ENCODE measurements around the gene ZNF560. TPM values are rescaled to one million over a fixed set of nuclear protein-coding genes. Genes with fewer than 3 reads are reported as not detected.
"Not testable (repeated sequence)": the region's sequence is repeated elsewhere in the genome, so short reads cannot be mapped to it uniquely, and the experiment has no call there.

ZNF560 gene
- 0.04 TPM for polyA plus RNA-seq (2013)

DNA sequence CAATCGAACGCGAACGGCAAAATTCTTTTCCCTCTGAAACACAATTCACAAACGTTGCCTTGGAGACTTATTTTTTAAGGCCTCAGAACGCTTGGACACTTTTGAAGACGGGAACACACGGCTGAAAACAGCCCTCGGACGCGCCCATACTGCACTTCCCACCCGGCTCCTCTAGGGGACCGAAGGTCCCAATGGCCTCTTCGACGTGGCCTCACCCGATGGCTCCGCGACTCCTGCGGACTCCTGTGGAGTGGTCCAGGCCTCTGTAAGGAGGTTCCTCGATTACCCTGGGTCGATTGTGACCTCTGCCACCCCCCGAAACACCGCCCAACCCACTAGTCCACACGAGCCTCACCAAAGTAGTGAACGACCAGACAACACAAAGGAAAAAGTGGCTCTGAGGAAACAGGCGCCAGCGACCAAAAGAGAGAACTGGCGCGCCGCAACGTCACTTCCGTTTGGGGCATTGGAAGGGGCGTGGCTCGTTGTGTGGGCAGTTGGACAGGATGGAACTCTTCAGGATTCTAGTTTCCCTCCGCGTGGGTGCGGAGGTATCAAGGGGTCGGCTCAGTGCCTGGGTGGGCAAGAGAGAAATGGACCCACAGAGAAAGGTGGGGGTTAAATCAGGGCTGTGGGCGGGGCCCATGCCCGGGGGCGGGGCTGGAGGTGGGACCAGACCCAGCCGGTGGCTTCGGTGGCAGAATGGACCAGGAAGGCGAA, at the start of gene ZNF560:
TSS of gene ZNF560 (minus strand) at position 434 of the 720 bp plus-strand sequence. CDS start 23,303 bp downstream, outside the sequence.
- Histone ChIP-seq H3K27me3 (replicated peaks in 2 of 5; ENCODE audit: control insufficient read depth in 4 of 5, insufficient read depth in 5 of 5, low read length in 4 of 5) (peaks cover 0 to 21% (median 5%) of the 10 kb centered on the region in 5 experiments), H3K4me1 (ENCODE audit: control extremely low read depth in 1 of 4, control insufficient read depth in 4 of 4, insufficient read depth in 4 of 4, low read length in 3 of 4) (no peaks in the 10 kb centered on the region), H3K4me3 (ENCODE audit: control insufficient read depth in 1 of 7, extremely low read depth in 1 of 7, insufficient read depth in 4 of 7, low read depth in 2 of 7, low read length in 6 of 7) (peak within 1 kb of the TSS in 2 of 7 experiments; percentile 33 to 48), H3K36me3 (ENCODE audit: control insufficient read depth in 4 of 4, insufficient read depth in 4 of 4, low read length in 3 of 4) (peaks cover 0 to 2% (median 0%) of the 10 kb centered on the region in 4 experiments), H3K27ac (ENCODE audit: insufficient read depth in 1 of 2, low read depth in 1 of 2, low read length in 2 of 2, poor library complexity in 1 of 2, severe bottlenecking in 2 of 2) (no peak within 1 kb of the TSS), H3K9me3 (ENCODE audit: control extremely low read depth in 1 of 5, control insufficient read depth in 4 of 5, insufficient read depth in 2 of 5, low read depth in 1 of 5, low read length in 4 of 5) (peaks cover 2 to 42% (median 33%) of the 10 kb centered on the region in 5 experiments)
- peak in 2 of 3 donors; percentile 15 to 36 for DNase-seq
- 1% methylated on average over 28 of the region's 44 CpGs for WGBS (ENCODE audit: insufficient coverage)
- CTCF ChIA-PET, result no interaction called here
- POLR2A ChIA-PET, result no interaction called here

DNA sequence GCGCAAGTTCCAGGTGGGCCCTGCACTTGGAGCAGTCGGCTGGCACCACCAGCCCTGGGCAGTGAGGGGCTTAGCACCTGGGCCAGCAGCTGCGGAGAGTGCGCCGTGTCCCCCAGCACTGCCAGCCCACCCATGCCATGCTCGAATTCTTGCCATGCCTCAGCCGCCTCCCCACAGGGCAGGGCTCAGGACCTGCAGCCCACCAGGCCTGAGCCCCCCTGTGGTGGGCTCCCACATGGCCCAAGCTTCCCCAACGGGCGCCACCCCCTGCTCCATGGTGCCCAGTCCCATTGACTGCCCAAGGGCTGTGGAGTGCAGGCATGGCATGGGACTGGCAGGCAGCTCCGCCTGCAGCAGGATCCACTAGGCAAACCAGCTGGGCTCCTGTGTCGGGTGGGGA, 49.5 kb upstream of the ZNF560 start:
- CTCF ChIA-PET, result interaction anchor here (1.5 kb wide), 1 partner anchor 11 kb away, joined by 4 read pairs; no protein-coding TSS in a partner anchor
- WGBS (ENCODE audit: insufficient coverage), result 94% methylated on average over 11 of the region's 11 CpGs
- H3K4me1 ChIP-seq (ENCODE audit: control extremely low read depth in 1 of 4, control insufficient read depth in 4 of 4, insufficient read depth in 4 of 4, low read length in 3 of 4), result no peaks in the 10 kb centered on the region
- peaks cover 5 to 44% (median 33%) of the 10 kb centered on the region in 5 experiments for H3K9me3 ChIP-seq (ENCODE audit: control extremely low read depth in 1 of 5, control insufficient read depth in 4 of 5, insufficient read depth in 2 of 5, low read depth in 1 of 5, low read length in 4 of 5)
- POLR2A ChIA-PET, result no interaction called here
- peaks cover 0 to 2% (median 0%) of the 10 kb centered on the region in 5 experiments for H3K27me3 ChIP-seq (replicated peaks in 2 of 5; ENCODE audit: control insufficient read depth in 4 of 5, insufficient read depth in 5 of 5, low read length in 4 of 5)
- DNase-seq, result no peak
- no peak overlapping the region for H3K27ac ChIP-seq (ENCODE audit: insufficient read depth in 1 of 2, low read depth in 1 of 2, low read length in 2 of 2, poor library complexity in 1 of 2, severe bottlenecking in 2 of 2)
- H3K36me3 ChIP-seq (ENCODE audit: control insufficient read depth in 4 of 4, insufficient read depth in 4 of 4, low read length in 3 of 4), result no peaks in the 10 kb centered on the region
- no peak overlapping the region for H3K4me3 ChIP-seq (ENCODE audit: control insufficient read depth in 1 of 7, extremely low read depth in 1 of 7, insufficient read depth in 4 of 7, low read depth in 2 of 7, low read length in 6 of 7)

- H3K4me3 ChIP-seq (ENCODE audit: control insufficient read depth in 1 of 7, extremely low read depth in 1 of 7, insufficient read depth in 4 of 7, low read depth in 2 of 7, low read length in 6 of 7); CTCF ChIA-PET; DNase-seq; POLR2A ChIA-PET; H3K27ac ChIP-seq (ENCODE audit: insufficient read depth in 1 of 2, low read depth in 1 of 2, low read length in 2 of 2, poor library complexity in 1 of 2, severe bottlenecking in 2 of 2); H3K27me3 ChIP-seq (replicated peaks in 2 of 5; ENCODE audit: control insufficient read depth in 4 of 5, insufficient read depth in 5 of 5, low read length in 4 of 5); H3K36me3 ChIP-seq (ENCODE audit: control insufficient read depth in 4 of 4, insufficient read depth in 4 of 4, low read length in 3 of 4): not testable (repeated sequence)
- H3K4me1 ChIP-seq (ENCODE audit: control extremely low read depth in 1 of 4, control insufficient read depth in 4 of 4, insufficient read depth in 4 of 4, low read length in 3 of 4), result peaks cover 0 to 11% (median 1%) of the 10 kb centered on the region in 4 experiments
- peaks cover 3 to 27% (median 20%) of the 10 kb centered on the region in 5 experiments for H3K9me3 ChIP-seq (ENCODE audit: control extremely low read depth in 1 of 5, control insufficient read depth in 4 of 5, insufficient read depth in 2 of 5, low read depth in 1 of 5, low read length in 4 of 5)
- 95% methylated on average over 10 of the region's 12 CpGs for WGBS (ENCODE audit: insufficient coverage)
These were observed 42.9 kb upstream of the ZNF560 start for GRCh38 chr19:9541281-9541680.

DNA sequence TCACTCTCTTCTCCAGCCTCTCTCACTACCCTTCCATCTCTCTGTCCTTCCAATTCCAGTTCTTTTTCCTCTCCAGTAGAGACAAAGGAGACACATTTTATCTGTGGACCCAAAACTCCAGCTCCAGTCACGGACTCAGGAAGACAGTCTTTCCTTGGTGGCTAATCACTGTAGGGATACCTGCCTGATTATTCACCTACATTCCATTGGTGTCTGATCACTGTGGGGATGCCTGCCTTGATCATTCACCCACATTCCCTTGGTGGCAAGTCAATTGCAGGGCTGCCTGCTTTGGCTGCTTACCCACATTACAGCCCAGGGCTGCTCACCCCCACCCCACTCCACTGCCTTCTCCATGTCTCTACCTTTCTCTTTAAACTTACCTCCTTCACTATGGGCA, 41.5 kb upstream of the ZNF560 start:
- H3K27me3 ChIP-seq (replicated peaks in 2 of 5; ENCODE audit: control insufficient read depth in 4 of 5, insufficient read depth in 5 of 5, low read length in 4 of 5); H3K4me3 ChIP-seq (ENCODE audit: control insufficient read depth in 1 of 7, extremely low read depth in 1 of 7, insufficient read depth in 4 of 7, low read depth in 2 of 7, low read length in 6 of 7); H3K27ac ChIP-seq (ENCODE audit: insufficient read depth in 1 of 2, low read depth in 1 of 2, low read length in 2 of 2, poor library complexity in 1 of 2, severe bottlenecking in 2 of 2); CTCF ChIA-PET; DNase-seq; POLR2A ChIA-PET: not testable (repeated sequence)
- Histone ChIP-seq H3K9me3 (ENCODE audit: control extremely low read depth in 1 of 5, control insufficient read depth in 4 of 5, insufficient read depth in 2 of 5, low read depth in 1 of 5, low read length in 4 of 5) (peaks cover 8 to 39% (median 27%) of the 10 kb centered on the region in 5 experiments), H3K36me3 (ENCODE audit: control insufficient read depth in 4 of 4, insufficient read depth in 4 of 4, low read length in 3 of 4) (peaks cover 12 to 19% (median 16%) of the 10 kb centered on the region in 4 experiments), H3K4me1 (ENCODE audit: control extremely low read depth in 1 of 4, control insufficient read depth in 4 of 4, insufficient read depth in 4 of 4, low read length in 3 of 4) (peaks cover 0 to 11% (median 1%) of the 10 kb centered on the region in 4 experiments)
- WGBS (ENCODE audit: insufficient coverage), result 100% methylated on average over 1 of the region's 1 CpG

- Histone ChIP-seq H3K4me3 (ENCODE audit: control insufficient read depth in 1 of 7, extremely low read depth in 1 of 7, insufficient read depth in 4 of 7, low read depth in 2 of 7, low read length in 6 of 7) (peak overlapping the region in 3 of 7 experiments; percentile 98 to 99 (median 99)), H3K36me3 (ENCODE audit: control insufficient read depth in 4 of 4, insufficient read depth in 4 of 4, low read length in 3 of 4) (peaks cover 19 to 26% (median 23%) of the 10 kb centered on the region in 4 experiments), H3K4me1 (ENCODE audit: control extremely low read depth in 1 of 4, control insufficient read depth in 4 of 4, insufficient read depth in 4 of 4, low read length in 3 of 4) (peaks cover 0 to 11% (median 1%) of the 10 kb centered on the region in 4 experiments), H3K9me3 (ENCODE audit: control extremely low read depth in 1 of 5, control insufficient read depth in 4 of 5, insufficient read depth in 2 of 5, low read depth in 1 of 5, low read length in 4 of 5) (peaks cover 8 to 40% (median 34%) of the 10 kb centered on the region in 5 experiments), H3K27ac (ENCODE audit: insufficient read depth in 1 of 2, low read depth in 1 of 2, low read length in 2 of 2, poor library complexity in 1 of 2, severe bottlenecking in 2 of 2) (peak overlapping the region; percentile 97 to 99)
- H3K27me3 ChIP-seq (replicated peaks in 2 of 5; ENCODE audit: control insufficient read depth in 4 of 5, insufficient read depth in 5 of 5, low read length in 4 of 5); POLR2A ChIA-PET; CTCF ChIA-PET; DNase-seq: not testable (repeated sequence)
- 92% methylated on average over 6 of the region's 6 CpGs for WGBS (ENCODE audit: insufficient coverage)
These were observed 40.8 kb upstream of the ZNF560 start for GRCh38 chr19:9539201-9539600.

- H3K4me1 ChIP-seq (ENCODE audit: control extremely low read depth in 1 of 4, control insufficient read depth in 4 of 4, insufficient read depth in 4 of 4, low read length in 3 of 4), result peaks cover 0 to 11% (median 1%) of the 10 kb centered on the region in 4 experiments
- peaks cover 26 to 34% (median 30%) of the 10 kb centered on the region in 4 experiments for H3K36me3 ChIP-seq (ENCODE audit: control insufficient read depth in 4 of 4, insufficient read depth in 4 of 4, low read length in 3 of 4)
- ChIA-PET POLR2A (no interaction called here), CTCF (no interaction called here)
- peak within 1 kb of the TSS; percentile 93 to 100 (median 98) for H3K4me3 ChIP-seq (ENCODE audit: control insufficient read depth in 1 of 7, extremely low read depth in 1 of 7, insufficient read depth in 4 of 7, low read depth in 2 of 7, low read length in 6 of 7)
- WGBS (ENCODE audit: insufficient coverage), result under 1% methylated on average over 42 of the region's 49 CpGs
- no peaks in the 10 kb centered on the region for H3K27me3 ChIP-seq (replicated peaks in 2 of 5; ENCODE audit: control insufficient read depth in 4 of 5, insufficient read depth in 5 of 5, low read length in 4 of 5)
- H3K9me3 ChIP-seq (ENCODE audit: control extremely low read depth in 1 of 5, control insufficient read depth in 4 of 5, insufficient read depth in 2 of 5, low read depth in 1 of 5, low read length in 4 of 5), result peaks cover 8 to 45% (median 39%) of the 10 kb centered on the region in 5 experiments
- DNase-seq, result peak; percentile 92 to 97 (median 96)
- H3K27ac ChIP-seq (ENCODE audit: insufficient read depth in 1 of 2, low read depth in 1 of 2, low read length in 2 of 2, poor library complexity in 1 of 2, severe bottlenecking in 2 of 2), result peak within 1 kb of the TSS; percentile 97 to 99
These were observed 40.0 kb upstream of the ZNF560 start, which contains the start of gene ZNF426 for GRCh38 chr19:9538183-9539058. Gene ZNF426 (minus strand): TSS chr19:9538645. CDS start chr19:9536232, 2,413 bp downstream.

All from common myeloid progenitor, CD34-positive (primary cell).